Osteocyte (in vitro differentiated cells): ENCODE data around the gene RHOF. TPM values are rescaled to one million over a fixed set of nuclear protein-coding genes. Genes with fewer than 3 reads are reported as not detected.

Experiments used
- DNase-seq: peaks from one replicate; pipeline ENCODE4 v3.0.0; 2021; ENCODE audit warnings: mixed read lengths; ENCODE audit not compliant: unreplicated experiment; ENCODE audit errors: extremely low spot score
- H3K27ac Mint-ChIP-seq: one replicate; pipeline ENCODE4 v1.8.0; 2021; ENCODE audit warnings: mild to moderate bottlenecking, mixed read lengths; ENCODE audit not compliant: unreplicated experiment
- H3K27me3 Mint-ChIP-seq: one replicate; pipeline ENCODE4 v1.8.0; 2021; ENCODE audit warnings: mixed read lengths; ENCODE audit not compliant: unreplicated experiment
- H3K36me3 Mint-ChIP-seq: one replicate; pipeline ENCODE4 v1.8.0; 2021; ENCODE audit warnings: mixed read lengths; ENCODE audit not compliant: unreplicated experiment
- H3K4me1 Mint-ChIP-seq: one replicate; pipeline ENCODE4 v1.8.0; 2021; ENCODE audit warnings: mixed read lengths; ENCODE audit not compliant: unreplicated experiment
- H3K4me3 Mint-ChIP-seq: one replicate; pipeline ENCODE4 v1.8.0; 2021; ENCODE audit warnings: mild to moderate bottlenecking, moderate library complexity, mixed read lengths; ENCODE audit not compliant: unreplicated experiment
- H3K9me3 Mint-ChIP-seq: one replicate; pipeline ENCODE4 v1.8.0; 2021; ENCODE audit warnings: mixed read lengths; ENCODE audit not compliant: unreplicated experiment
- CTCF ChIP-seq: fragments of 200-600 bp; sonication (generic); IDR thresholded peaks from 2 replicates; pipeline ENCODE4 v1.5.0; 2021; ENCODE audit warnings: antibody characterized with exemption, mild to moderate bottlenecking, moderate library complexity
- total RNA-seq: library from RNA; stranded (reverse); gene quantifications from 2 replicates; pipeline ENCODE4 v1.2.1, GENCODE V29; 2021

The RHOF gene
- total RNA-seq, 1 donor from 2014 or later: 11.3 TPM

- Mint-ChIP-seq H3K27me3 (no peaks in the 10 kb centered on the region), H3K9me3 (no peaks in the 10 kb centered on the region), H3K27ac (peak overlapping the region; percentile 100), H3K36me3 (peaks cover 15% of the 10 kb centered on the region), H3K4me1 (peaks cover 38% of the 10 kb centered on the region), H3K4me3 (peak overlapping the region; percentile 84)
- peak; percentile 96 for DNase-seq
- TF ChIP-seq CTCF: no peak
Observed at GRCh38 chr12:121802843-121803698, 9.6 kb upstream of the RHOF start.

GRCh38 chr12:121802485-121802842 is 9.0 kb upstream of the RHOF start:
- H3K4me1 Mint-ChIP-seq: peaks cover 43% of the 10 kb centered on the region
- H3K9me3 Mint-ChIP-seq: no peaks in the 10 kb centered on the region
- no peak for DNase-seq
- H3K4me3 Mint-ChIP-seq: peak overlapping the region; percentile 84
- no peak for TF ChIP-seq CTCF
- H3K36me3 Mint-ChIP-seq: peaks cover 15% of the 10 kb centered on the region
- H3K27me3 Mint-ChIP-seq: no peaks in the 10 kb centered on the region
- H3K27ac Mint-ChIP-seq: peak overlapping the region; percentile 100

GRCh38 chr12:121801595-121802484 is 8.4 kb upstream of the RHOF start:
- no peak for TF ChIP-seq CTCF
- no peaks in the 10 kb centered on the region for H3K9me3 Mint-ChIP-seq
- no peak for DNase-seq
- peaks cover 15% of the 10 kb centered on the region for H3K36me3 Mint-ChIP-seq
- H3K4me1 Mint-ChIP-seq: peaks cover 45% of the 10 kb centered on the region
- H3K27ac Mint-ChIP-seq: peak overlapping the region; percentile 100
- no peaks in the 10 kb centered on the region for H3K27me3 Mint-ChIP-seq
- H3K4me3 Mint-ChIP-seq: peak overlapping the region; percentile 84

GRCh38 chr12:121800694-121801594 is 7.5 kb upstream of the RHOF start:
- peak overlapping the region; percentile 100 for H3K27ac Mint-ChIP-seq
- DNase-seq: no peak
- peaks cover 13% of the 10 kb centered on the region for H3K36me3 Mint-ChIP-seq
- peaks cover 42% of the 10 kb centered on the region for H3K4me1 Mint-ChIP-seq
- no peaks in the 10 kb centered on the region for H3K27me3 Mint-ChIP-seq
- H3K4me3 Mint-ChIP-seq: peak overlapping the region; percentile 84
- TF ChIP-seq CTCF: no peak
- H3K9me3 Mint-ChIP-seq: no peaks in the 10 kb centered on the region
